Thyroid gland (tissue), 4 donors: Measurements from ENCODE around the gene SEC14L5.

Experiments
- POLR2A ChIP-seq, 2 donors: fragments of 450-650 bp; IDR thresholded peaks; one replicate each; pipeline ENCODE4 v1.6.1; 2017; ENCODE audit warnings: antibody characterized with exemption in 2 of 2, mild to moderate bottlenecking in 2 of 2, moderate library complexity in 1 of 2
- TF ChIP-seq, protein P1 (sequence below), 6 experiments: fragments of 200-600 bp in 3 of 6; fragments of 450-650 bp in 3 of 6; sonication (generic) in 3 of 6; IDR thresholded peaks; one replicate each; pipeline ENCODE4 v1.5.1; 2016 to 2019; ENCODE audit warnings: antibody characterized with exemption in 6 of 6, mild to moderate bottlenecking in 2 of 6, inconsistent platforms in 1 of 6, moderate library complexity in 1 of 6

DNA sequence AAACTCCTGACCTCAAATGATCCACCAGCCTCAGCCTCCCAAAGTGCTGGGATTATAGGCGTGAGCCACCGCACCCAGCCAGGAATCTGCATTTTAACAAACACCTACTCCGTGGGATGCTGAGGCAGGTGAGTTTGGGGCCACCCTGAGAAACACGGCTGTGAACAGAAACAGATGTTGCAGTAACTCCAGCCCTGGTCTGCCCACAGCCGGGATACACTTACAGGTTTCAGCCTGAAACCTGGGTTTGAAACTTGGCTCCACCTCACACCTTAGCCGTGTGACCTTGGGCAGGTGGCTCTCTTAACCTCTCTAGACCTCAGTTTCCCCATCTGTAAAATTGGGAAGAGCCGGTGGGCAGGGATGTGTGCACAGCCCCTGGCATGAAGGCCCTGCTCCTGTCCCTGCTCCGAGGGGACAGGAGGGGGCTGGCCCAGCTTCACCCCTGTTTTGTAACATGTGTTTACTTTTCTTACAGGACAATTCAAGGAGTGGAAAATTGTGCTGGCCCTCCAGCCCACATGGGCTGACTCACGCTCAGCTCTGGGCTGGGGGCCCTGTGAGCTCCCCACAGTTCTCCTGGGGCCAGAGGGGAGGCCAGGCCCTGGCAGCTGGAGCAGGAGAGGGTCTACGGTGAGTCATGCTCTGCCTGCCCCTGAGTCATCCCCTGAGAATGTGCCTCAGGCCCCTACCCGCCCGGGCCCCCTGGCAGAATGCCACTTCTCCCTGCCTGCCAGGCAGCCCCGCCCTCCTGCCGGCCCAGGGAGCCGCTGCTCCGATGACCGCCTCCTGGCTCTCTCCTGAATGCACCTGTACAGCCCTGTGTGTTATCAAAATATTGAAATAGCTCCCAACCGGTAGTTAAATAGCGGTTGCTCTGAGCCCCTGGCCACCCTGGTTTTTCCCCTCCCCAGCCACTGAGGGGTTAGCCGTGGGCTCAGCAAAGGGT, 13.5 kb upstream of the SEC14L5 start:
- peak in 1 of 2 donors; percentile 8 for TF ChIP-seq POLR2A (IDR thresholded peaks at IDR 0.05)
- TF ChIP-seq, protein P1, sequence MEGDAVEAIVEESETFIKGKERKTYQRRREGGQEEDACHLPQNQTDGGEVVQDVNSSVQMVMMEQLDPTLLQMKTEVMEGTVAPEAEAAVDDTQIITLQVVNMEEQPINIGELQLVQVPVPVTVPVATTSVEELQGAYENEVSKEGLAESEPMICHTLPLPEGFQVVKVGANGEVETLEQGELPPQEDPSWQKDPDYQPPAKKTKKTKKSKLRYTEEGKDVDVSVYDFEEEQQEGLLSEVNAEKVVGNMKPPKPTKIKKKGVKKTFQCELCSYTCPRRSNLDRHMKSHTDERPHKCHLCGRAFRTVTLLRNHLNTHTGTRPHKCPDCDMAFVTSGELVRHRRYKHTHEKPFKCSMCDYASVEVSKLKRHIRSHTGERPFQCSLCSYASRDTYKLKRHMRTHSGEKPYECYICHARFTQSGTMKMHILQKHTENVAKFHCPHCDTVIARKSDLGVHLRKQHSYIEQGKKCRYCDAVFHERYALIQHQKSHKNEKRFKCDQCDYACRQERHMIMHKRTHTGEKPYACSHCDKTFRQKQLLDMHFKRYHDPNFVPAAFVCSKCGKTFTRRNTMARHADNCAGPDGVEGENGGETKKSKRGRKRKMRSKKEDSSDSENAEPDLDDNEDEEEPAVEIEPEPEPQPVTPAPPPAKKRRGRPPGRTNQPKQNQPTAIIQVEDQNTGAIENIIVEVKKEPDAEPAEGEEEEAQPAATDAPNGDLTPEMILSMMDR (IDR thresholded peaks at IDR 0.05) = peak in 1 of 6 experiments; percentile 14
